Measurements from ENCODE around the gene ATOX1.
"Not testable (repeated sequence)": the region's sequence is repeated elsewhere in the genome, so short reads cannot be mapped to it uniquely, and the experiment has no call there.

The ATOX1 gene, protein sequence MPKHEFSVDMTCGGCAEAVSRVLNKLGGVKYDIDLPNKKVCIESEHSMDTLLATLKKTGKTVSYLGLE

DNA sequence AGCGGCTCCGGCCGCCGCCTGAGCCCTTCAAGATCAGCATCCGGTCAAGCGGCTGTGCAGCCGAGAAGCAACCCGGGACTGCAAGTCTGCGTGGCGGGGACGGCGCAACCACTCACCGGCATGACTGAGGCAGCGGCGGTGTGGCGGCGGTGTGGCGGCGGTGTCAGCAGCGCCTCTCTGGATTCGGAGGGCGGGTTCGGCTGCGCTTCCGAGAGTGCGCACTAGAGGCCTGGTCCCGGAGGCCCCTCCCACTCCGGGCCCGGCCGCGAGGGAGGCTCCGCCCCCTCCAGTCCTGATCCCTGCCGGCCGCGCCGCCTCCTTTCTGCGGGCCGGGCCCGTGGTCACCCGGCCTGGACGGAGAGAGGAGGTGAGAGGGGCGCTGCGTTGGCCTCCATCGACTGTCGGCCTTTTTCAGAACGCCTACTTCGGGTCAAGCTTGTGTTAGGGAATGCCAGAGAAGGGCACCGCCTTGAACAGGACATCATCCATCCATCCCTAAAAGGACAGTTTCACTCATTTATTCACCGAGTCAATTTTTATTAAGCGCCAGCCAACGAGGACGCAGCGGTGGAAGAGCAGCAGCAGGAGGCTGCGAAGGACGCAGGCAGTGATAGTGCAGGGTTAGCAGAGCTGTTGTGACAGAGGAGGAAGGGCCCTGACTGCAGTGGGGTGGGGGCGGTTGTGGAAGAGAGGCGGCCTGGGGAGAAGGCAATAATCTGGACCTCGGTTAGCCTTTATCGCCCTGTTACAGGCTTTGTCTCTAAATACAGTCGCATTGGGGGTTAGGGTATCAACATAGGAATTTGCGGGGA lies at the start of gene ATOX1:
Gene ATOX1 (minus strand): TSS at position 202 of the 812 bp plus-strand sequence. CDS start 80 bp downstream, at position 122.
- peak within 1 kb of the TSS; percentile 49 for H3K9ac ChIP-seq (ENCODE audit: low read depth, low read length)
- H3K27ac ChIP-seq (ENCODE audit: low read depth, low read length), result peak within 1 kb of the TSS; percentile 63
- H3K4me1 ChIP-seq (ENCODE audit: control insufficient read depth, insufficient read depth, low read length), result peaks cover 28% of the 10 kb centered on the region
- no peaks in the 10 kb centered on the region for H3K9me3 ChIP-seq (ENCODE audit: control insufficient read depth, insufficient read depth, low read length)
- no peaks in the 10 kb centered on the region; the same call in 1 of the 2 replicates for H3K36me3 ChIP-seq (ENCODE audit: control insufficient read depth, insufficient read depth, low read length)
- peak within 1 kb of the TSS; percentile 70 for H3K4me3 ChIP-seq (ENCODE audit: low read depth, low read length)
- H3K27me3 ChIP-seq (ENCODE audit: control insufficient read depth, insufficient read depth, low read length), result no peaks in the 10 kb centered on the region

DNA sequence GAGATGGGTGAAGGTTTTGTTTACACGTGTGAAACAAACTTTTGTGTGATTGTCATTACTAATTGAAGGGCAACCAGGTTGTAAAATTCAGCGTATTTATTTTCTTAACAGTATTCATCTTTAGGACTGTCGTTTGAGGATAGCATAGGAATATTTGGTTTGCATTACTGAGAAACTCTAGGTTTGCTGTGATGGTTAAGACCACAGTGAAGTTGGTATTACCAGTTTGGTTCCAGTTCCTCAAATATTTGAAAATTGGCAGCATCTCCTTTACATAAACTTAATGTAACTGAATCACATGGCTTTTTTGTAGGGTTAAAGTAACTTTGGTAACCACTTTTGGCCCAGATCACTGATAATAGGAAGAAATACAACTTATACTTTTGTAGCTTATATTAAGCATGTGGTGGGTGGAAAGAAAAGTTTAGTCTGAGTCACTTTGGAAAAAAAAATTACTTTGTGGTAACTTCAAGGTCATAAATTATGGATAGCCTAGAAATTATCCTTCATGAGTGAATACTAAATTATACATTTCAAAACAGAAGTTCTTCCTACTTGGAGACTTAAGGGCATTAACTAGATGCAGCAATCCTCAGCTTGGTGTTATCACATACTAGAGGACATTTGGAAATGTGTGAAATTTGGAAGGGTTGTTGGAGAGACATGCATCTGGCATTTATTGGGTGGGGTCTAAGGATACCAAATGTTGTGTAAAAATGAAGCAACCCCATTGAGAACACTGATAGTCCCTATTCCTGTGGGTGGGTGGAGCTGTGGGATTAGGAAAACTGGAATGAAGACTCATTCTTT lies 47.2 kb upstream of the ATOX1 start:
- Histone ChIP-seq H3K4me3 (ENCODE audit: low read depth, low read length) (no peak overlapping the region), H3K4me1 (ENCODE audit: control insufficient read depth, insufficient read depth, low read length) (no peaks in the 10 kb centered on the region), H3K36me3 (ENCODE audit: control insufficient read depth, insufficient read depth, low read length) (peaks cover 94% of the 10 kb centered on the region), H3K9me3 (ENCODE audit: control insufficient read depth, insufficient read depth, low read length) (no peaks in the 10 kb centered on the region), H3K27ac (ENCODE audit: low read depth, low read length) (no peak overlapping the region), H3K27me3 (ENCODE audit: control insufficient read depth, insufficient read depth, low read length) (no peaks in the 10 kb centered on the region), H3K9ac (ENCODE audit: low read depth, low read length) (no peak overlapping the region)

DNA sequence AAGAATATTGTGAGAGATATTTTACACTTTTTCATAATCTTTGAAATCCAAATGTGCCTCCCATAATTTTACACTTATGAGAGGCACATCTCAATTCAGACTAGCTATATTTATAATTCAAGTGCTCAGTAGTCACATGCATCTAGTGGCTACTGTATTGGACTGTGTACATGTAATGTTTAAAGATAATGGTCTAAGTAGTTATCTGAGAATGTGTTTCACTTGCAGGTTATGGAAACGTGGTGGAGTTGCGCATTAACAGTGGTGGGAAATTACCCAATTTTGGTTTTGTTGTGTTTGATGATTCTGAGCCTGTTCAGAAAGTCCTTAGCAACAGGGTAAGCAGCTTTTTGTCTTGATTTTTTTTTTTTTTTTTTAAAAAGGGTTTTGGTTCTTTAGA lies 42.1 kb upstream of the ATOX1 start:
- H3K4me1 ChIP-seq (ENCODE audit: control insufficient read depth, insufficient read depth, low read length), result no peaks in the 10 kb centered on the region
- peaks cover 97% of the 10 kb centered on the region for H3K36me3 ChIP-seq (ENCODE audit: control insufficient read depth, insufficient read depth, low read length)

DNA sequence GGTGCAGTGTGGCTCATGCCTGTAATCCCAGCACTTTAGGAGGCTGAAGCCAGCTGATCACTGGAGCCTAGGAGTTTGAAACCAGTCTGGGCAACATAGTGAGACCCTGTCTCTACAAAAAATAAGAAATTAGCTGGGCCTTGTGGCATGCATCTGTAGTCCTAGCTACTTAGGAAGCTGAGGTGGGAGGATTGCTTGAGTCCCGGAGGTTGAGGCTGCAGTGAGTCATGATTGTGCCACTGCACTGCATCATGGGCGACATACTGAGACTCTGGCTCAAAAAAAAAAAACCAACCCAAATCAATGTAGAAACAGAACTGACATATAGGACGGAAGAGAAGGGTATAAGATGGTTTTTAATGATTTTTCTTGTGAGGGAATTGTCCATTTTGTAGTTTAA lies 41.0 kb upstream of the ATOX1 start:
- Histone ChIP-seq H3K9ac (ENCODE audit: low read depth, low read length) (no peak overlapping the region), H3K9me3 (ENCODE audit: control insufficient read depth, insufficient read depth, low read length) (no peaks in the 10 kb centered on the region), H3K36me3 (ENCODE audit: control insufficient read depth, insufficient read depth, low read length) (peaks cover 97% of the 10 kb centered on the region), H3K27me3 (ENCODE audit: control insufficient read depth, insufficient read depth, low read length) (no peaks in the 10 kb centered on the region), H3K4me3 (ENCODE audit: low read depth, low read length) (no peak overlapping the region), H3K27ac (ENCODE audit: low read depth, low read length) (no peak overlapping the region), H3K4me1 (ENCODE audit: control insufficient read depth, insufficient read depth, low read length) (no peaks in the 10 kb centered on the region)

More for the DNA sequence above, 42.1 kb upstream of the ATOX1 start:
- H3K27ac ChIP-seq (ENCODE audit: low read depth, low read length), result no peak overlapping the region
- H3K9me3 ChIP-seq (ENCODE audit: control insufficient read depth, insufficient read depth, low read length), result no peaks in the 10 kb centered on the region
- no peak overlapping the region for H3K9ac ChIP-seq (ENCODE audit: low read depth, low read length)
- no peak overlapping the region for H3K4me3 ChIP-seq (ENCODE audit: low read depth, low read length)
- H3K27me3 ChIP-seq (ENCODE audit: control insufficient read depth, insufficient read depth, low read length), result no peaks in the 10 kb centered on the region

DNA sequence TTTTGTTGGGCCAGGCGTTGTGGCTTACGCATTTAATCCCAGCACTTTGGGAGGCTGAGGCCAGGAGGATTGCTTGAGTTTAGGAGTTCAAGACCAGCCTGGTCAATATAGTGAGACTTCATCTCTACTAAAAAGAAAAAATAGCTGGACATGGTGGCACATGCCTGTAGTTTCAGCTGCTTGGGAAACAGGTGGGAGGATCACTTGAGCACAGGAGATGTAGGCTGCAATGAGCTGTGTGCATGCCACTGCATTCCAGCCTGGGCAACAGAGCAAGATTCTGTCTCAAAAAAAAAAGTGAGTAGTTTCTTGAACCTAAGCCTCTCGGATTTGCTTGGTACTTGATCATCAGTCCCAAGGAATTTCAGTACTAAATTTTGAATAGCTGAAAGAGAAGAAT lies 40.2 kb upstream of the ATOX1 start:
- Histone ChIP-seq H3K4me1 (ENCODE audit: control insufficient read depth, insufficient read depth, low read length) (no peaks in the 10 kb centered on the region), H3K4me3 (ENCODE audit: low read depth, low read length) (no peak overlapping the region), H3K36me3 (ENCODE audit: control insufficient read depth, insufficient read depth, low read length) (peaks cover 97% of the 10 kb centered on the region)

DNA sequence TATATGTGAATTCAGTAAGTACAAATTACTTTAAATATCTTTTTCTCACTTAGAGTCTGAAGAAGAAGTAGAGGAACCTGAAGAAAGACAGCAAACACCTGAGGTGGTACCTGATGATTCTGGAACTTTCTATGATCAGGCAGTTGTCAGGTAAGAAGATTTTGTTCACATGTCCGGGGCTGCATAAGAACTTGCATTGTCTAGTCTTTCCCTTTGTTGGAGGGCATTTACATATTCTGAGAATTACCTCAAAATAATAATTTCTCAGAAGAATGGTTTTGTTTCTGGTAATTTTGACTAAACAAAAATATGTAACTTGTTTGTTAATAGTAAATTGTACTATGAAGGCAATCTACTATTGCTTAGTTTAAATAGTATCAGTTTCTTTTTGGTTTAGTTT lies 37.0 kb upstream of the ATOX1 start:
- Histone ChIP-seq H3K36me3 (ENCODE audit: control insufficient read depth, insufficient read depth, low read length) (peaks cover 99% of the 10 kb centered on the region), H3K9me3 (ENCODE audit: control insufficient read depth, insufficient read depth, low read length) (no peaks in the 10 kb centered on the region), H3K9ac (ENCODE audit: low read depth, low read length) (no peak overlapping the region), H3K4me1 (ENCODE audit: control insufficient read depth, insufficient read depth, low read length) (no peaks in the 10 kb centered on the region), H3K4me3 (ENCODE audit: low read depth, low read length) (no peak overlapping the region), H3K27ac (ENCODE audit: low read depth, low read length) (no peak overlapping the region), H3K27me3 (ENCODE audit: control insufficient read depth, insufficient read depth, low read length) (no peaks in the 10 kb centered on the region)

More for the DNA sequence above, 40.2 kb upstream of the ATOX1 start:
- H3K27ac ChIP-seq (ENCODE audit: low read depth, low read length), result no peak overlapping the region
- H3K9ac ChIP-seq (ENCODE audit: low read depth, low read length), result no peak overlapping the region
- no peaks in the 10 kb centered on the region for H3K27me3 ChIP-seq (ENCODE audit: control insufficient read depth, insufficient read depth, low read length)
- H3K9me3 ChIP-seq (ENCODE audit: control insufficient read depth, insufficient read depth, low read length), result no peaks in the 10 kb centered on the region

DNA sequence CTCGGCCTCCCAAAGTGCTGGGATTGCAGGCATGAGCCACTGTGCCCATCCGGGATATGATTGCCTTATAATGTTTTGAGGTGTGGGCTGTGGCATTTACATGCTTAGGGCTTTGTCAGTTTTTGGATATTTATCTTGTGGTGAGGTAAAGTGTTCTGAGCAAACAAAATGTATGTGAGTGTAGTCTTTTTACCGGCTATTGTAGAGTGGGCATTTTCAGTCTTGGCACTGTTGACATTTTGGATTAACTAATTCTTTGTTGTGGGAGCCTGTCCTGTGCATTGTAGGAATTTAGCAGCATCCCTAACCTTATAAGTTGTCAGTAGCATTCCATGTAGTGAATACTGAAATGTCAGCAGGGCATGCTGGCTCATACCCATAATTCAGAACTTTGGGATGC lies 34.9 kb upstream of the ATOX1 start:
- Histone ChIP-seq H3K36me3 (ENCODE audit: control insufficient read depth, insufficient read depth, low read length) (peaks cover 99% of the 10 kb centered on the region), H3K4me3 (ENCODE audit: low read depth, low read length) (no peak overlapping the region)

DNA sequence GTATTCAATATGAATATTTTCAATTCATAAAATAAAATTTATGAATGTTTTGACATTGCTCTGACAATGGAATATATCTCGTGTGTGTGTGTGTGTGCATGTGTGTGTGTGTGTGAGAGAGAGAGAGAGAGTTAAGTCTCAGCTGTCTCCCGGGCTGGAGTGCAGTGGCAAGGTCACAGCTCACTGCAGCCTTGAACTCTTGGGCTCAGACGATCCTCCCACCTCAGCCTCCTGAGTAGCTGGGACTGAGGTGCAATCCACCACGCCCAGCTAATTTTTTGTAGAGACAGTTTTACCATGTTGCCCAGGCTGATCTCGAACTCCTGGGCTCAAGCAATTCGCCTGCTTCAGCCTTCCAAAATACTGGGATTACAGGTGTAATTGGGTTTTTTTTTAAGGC lies 29.4 kb upstream of the ATOX1 start:
- Histone ChIP-seq H3K4me3 (ENCODE audit: low read depth, low read length) (no peak overlapping the region), H3K27me3 (ENCODE audit: control insufficient read depth, insufficient read depth, low read length) (no peaks in the 10 kb centered on the region), H3K9ac (ENCODE audit: low read depth, low read length) (no peak overlapping the region), H3K27ac (ENCODE audit: low read depth, low read length) (no peak overlapping the region), H3K4me1 (ENCODE audit: control insufficient read depth, insufficient read depth, low read length) (peaks cover 9% of the 10 kb centered on the region; the same call in 1 of the 2 replicates), H3K9me3 (ENCODE audit: control insufficient read depth, insufficient read depth, low read length) (no peaks in the 10 kb centered on the region), H3K36me3 (ENCODE audit: control insufficient read depth, insufficient read depth, low read length) (peaks cover 66% of the 10 kb centered on the region)

More for the DNA sequence above, 34.9 kb upstream of the ATOX1 start:
- Histone ChIP-seq H3K4me1 (ENCODE audit: control insufficient read depth, insufficient read depth, low read length) (no peaks in the 10 kb centered on the region), H3K27ac (ENCODE audit: low read depth, low read length) (no peak overlapping the region), H3K9ac (ENCODE audit: low read depth, low read length) (no peak overlapping the region), H3K27me3 (ENCODE audit: control insufficient read depth, insufficient read depth, low read length) (no peaks in the 10 kb centered on the region), H3K9me3 (ENCODE audit: control insufficient read depth, insufficient read depth, low read length) (no peaks in the 10 kb centered on the region)

DNA sequence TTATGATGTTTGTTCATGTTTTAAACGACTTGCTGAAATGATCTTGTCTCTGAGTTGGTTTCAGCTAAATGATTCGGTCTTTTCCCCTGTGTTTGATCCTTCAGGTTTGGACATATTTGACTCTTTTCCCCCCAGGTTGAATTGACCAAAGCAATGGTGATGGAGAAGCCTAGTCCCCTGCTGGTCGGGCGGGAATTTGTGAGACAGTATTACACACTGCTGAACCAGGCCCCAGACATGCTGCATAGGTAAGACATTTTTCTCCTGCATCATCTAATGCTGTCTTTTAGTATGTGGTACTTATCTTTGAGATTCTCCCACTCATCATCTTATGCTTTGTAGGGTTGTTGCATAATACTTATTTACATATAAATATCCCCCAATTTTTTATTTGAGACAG lies 28.0 kb upstream of the ATOX1 start:
- H3K9me3 ChIP-seq (ENCODE audit: control insufficient read depth, insufficient read depth, low read length), result no peaks in the 10 kb centered on the region
- H3K27me3 ChIP-seq (ENCODE audit: control insufficient read depth, insufficient read depth, low read length), result no peaks in the 10 kb centered on the region
- no peak overlapping the region for H3K9ac ChIP-seq (ENCODE audit: low read depth, low read length)
- peaks cover 15% of the 10 kb centered on the region; the same call in 1 of the 2 replicates for H3K4me1 ChIP-seq (ENCODE audit: control insufficient read depth, insufficient read depth, low read length)
- H3K27ac ChIP-seq (ENCODE audit: low read depth, low read length), result no peak overlapping the region
- H3K4me3 ChIP-seq (ENCODE audit: low read depth, low read length), result no peak overlapping the region
- H3K36me3 ChIP-seq (ENCODE audit: control insufficient read depth, insufficient read depth, low read length), result peaks cover 55% of the 10 kb centered on the region

DNA sequence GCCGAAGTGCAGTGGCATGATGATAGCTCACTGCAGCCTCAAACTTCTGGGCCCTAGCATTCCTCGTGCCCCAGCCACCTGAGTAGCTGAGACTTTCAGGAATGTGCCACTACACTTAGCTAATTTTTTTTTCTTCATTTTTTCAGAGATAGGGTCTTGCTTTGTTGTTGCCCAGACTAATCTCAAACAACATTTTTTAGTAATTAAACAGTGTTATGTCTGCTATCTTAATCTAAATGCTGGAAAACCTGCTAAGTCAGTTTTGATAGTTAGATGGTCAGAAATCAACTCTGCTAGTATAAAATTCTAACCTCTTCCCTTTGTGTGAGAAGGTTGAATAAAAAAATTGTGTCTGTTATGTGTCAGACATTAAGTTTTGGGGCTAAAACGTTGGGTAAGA lies 25.7 kb upstream of the ATOX1 start:
- H3K27me3 ChIP-seq (ENCODE audit: control insufficient read depth, insufficient read depth, low read length), result no peaks in the 10 kb centered on the region
- peaks cover 25% of the 10 kb centered on the region for H3K4me1 ChIP-seq (ENCODE audit: control insufficient read depth, insufficient read depth, low read length)
- H3K9ac ChIP-seq (ENCODE audit: low read depth, low read length), result no peak overlapping the region
- H3K36me3 ChIP-seq (ENCODE audit: control insufficient read depth, insufficient read depth, low read length), result peaks cover 34% of the 10 kb centered on the region
- H3K9me3 ChIP-seq (ENCODE audit: control insufficient read depth, insufficient read depth, low read length), result no peaks in the 10 kb centered on the region
- no peak overlapping the region for H3K27ac ChIP-seq (ENCODE audit: low read depth, low read length)
- H3K4me3 ChIP-seq (ENCODE audit: low read depth, low read length), result no peak overlapping the region

DNA sequence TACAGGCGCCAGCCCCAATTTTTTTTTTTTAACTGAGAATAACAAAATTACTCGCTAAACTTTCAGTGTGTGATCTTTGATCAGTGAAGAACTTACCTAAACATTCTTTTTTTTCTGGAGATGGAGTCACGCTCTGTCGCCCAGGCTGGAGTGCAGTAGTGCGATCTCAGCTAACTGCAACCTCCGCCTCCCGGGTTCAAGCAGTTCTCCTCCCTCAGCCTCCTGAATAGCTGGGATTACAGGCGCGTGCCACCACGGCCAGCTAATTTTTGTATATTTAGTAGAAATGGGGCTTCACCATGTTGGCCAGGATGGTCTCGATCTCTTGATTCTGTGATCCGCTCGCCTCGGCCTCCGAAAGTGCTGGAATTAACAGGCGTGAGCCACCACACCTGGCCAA lies 25.2 kb upstream of the ATOX1 start:
- not testable (repeated sequence) for H3K27ac ChIP-seq (ENCODE audit: low read depth, low read length); H3K9ac ChIP-seq (ENCODE audit: low read depth, low read length); H3K9me3 ChIP-seq (ENCODE audit: control insufficient read depth, insufficient read depth, low read length); H3K4me3 ChIP-seq (ENCODE audit: low read depth, low read length); H3K27me3 ChIP-seq (ENCODE audit: control insufficient read depth, insufficient read depth, low read length)
- Histone ChIP-seq H3K36me3 (ENCODE audit: control insufficient read depth, insufficient read depth, low read length) (peaks cover 29% of the 10 kb centered on the region), H3K4me1 (ENCODE audit: control insufficient read depth, insufficient read depth, low read length) (peaks cover 25% of the 10 kb centered on the region)

Data from HUES48 (cell line).